Measurements from ENCODE around the gene PDE9A. TPM values are rescaled to one million over a fixed set of nuclear protein-coding genes. Genes with fewer than 3 reads are reported as not detected.
"Not testable (repeated sequence)": the region's sequence is repeated elsewhere in the genome, so short reads cannot be mapped to it uniquely, and the experiment has no call there.

PDE9A gene
- total and polyA plus RNA-seq, 2 of the 4 experiments (the other 2 are of a cell fraction) = 0.89 to 0.90 TPM

DNA sequence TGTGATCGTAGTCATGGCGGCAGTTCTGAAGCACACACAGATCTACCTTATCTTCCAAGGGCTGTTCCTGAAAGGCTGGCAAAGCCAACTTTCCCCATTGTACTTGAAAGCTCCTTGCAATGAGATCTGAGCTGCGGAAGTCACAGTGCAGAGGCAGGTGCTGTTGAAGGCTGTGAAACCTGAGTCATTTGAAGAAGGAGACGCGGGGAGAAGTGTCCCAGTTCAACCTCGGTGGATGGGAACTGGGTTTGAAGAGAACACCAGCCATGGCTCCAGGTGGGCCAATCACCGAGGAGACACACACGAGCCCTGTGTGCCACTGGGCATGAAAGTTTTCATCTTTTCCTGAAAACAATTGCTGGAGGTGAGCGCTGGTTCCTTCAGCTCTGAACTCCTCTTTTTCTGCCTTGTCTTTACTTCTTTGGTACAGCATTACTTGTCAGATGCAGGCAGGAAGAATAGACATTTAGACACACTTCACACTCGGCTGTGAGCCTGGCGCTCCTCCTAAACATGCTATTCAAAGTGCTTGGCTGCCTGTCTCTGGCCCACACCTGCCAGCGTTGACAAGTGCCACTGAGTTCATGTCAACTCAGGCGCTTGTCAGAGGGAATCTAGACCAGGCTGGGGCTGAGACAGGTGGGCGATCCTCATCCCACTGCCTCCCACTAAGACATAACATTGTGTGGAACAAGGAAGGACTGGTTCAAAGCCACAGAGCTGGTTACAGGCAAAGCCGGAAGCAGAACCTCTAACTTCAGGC, 25.7 kb upstream of the PDE9A start:
- Histone ChIP-seq H2BK120ac (ENCODE audit: low read depth, low read length) (no peak overlapping the region), H3K4me1 (ENCODE audit: control insufficient read depth, insufficient read depth, low read length) (no peaks in the 10 kb centered on the region), H3K14ac (replicated peaks; ENCODE audit: low read depth, low read length) (no peak overlapping the region), H2AFZ (replicated peaks; ENCODE audit: low read length, poor library complexity) (peak overlapping the region; percentile 19), H2BK20ac (ENCODE audit: low read depth, low read length) (no peak overlapping the region), H2BK15ac (ENCODE audit: low read depth, low read length) (no peak overlapping the region), H3K18ac (ENCODE audit: low read depth, low read length) (no peak overlapping the region), H3K27ac (ENCODE audit: insufficient read depth, low read length) (no peak overlapping the region), H4K8ac (ENCODE audit: low read depth in 2 of 2, low read length in 2 of 2) (no peak overlapping the region), H3K79me1 (ENCODE audit: low read depth in 1 of 2, low read length in 2 of 2) (no peaks in the 10 kb centered on the region), H3K36me3 (ENCODE audit: control insufficient read depth, insufficient read depth, low read length) (no peaks in the 10 kb centered on the region), H3K9me3 (ENCODE audit: control insufficient read depth, insufficient read depth, low read length) (no peaks in the 10 kb centered on the region), H4K5ac (ENCODE audit: low read depth, low read length) (no peak overlapping the region), H2BK5ac (ENCODE audit: low read depth, low read length, poor library complexity, severe bottlenecking) (no peak overlapping the region), H3K56ac (ENCODE audit: extremely low read depth, insufficient read depth, low read length) (no peak overlapping the region), H3K9me1 (ENCODE audit: insufficient read depth, low read length) (no peaks in the 10 kb centered on the region), H3K27me3 (ENCODE audit: control insufficient read depth, insufficient read depth, low read length) (peaks cover 45% of the 10 kb centered on the region), H2AK5ac (ENCODE audit: low read depth, low read length) (no peak overlapping the region), H3K9ac (ENCODE audit: low read depth, low read length) (no peak overlapping the region), H3K4me2 (ENCODE audit: low read depth, low read length) (no peak overlapping the region), H3K4ac (ENCODE audit: low read depth, low read length) (no peak overlapping the region), H4K20me1 (ENCODE audit: insufficient read depth, low read length) (no peaks in the 10 kb centered on the region), H3K4me3 (ENCODE audit: insufficient read depth, low read depth, low read length) (no peak overlapping the region), H2AK9ac (replicated peaks; ENCODE audit: low read depth, low read length, poor library complexity) (no peak overlapping the region), H4K91ac (ENCODE audit: insufficient read depth, low read depth, low read length) (no peak overlapping the region), H3K23ac (ENCODE audit: low read depth, low read length) (no peak overlapping the region)
- TF ChIP-seq NFE2L2 (IDR thresholded peaks at IDR 0.05; ENCODE audit: low read depth, low read length) (no peak), FOS (IDR thresholded peaks at IDR 0.05; ENCODE audit: low read depth, low read length) (no peak), RAD21 (IDR thresholded peaks at IDR 0.05; ENCODE audit: low read length) (no peak)
- BruUV-seq (replicated peaks) = no TSS peak
- no peak for DNase-seq
- dilution Hi-C loops (cut with HindIII; ENCODE audit: low sequenced_read_pairs, unreplicated experiment) = no loop called here
- in situ Hi-C loops (cut with MboI; ENCODE audit: low sequenced_read_pairs) = no loop called here
- POLR2A ChIA-PET (ENCODE audit: unreplicated experiment) = no interaction called here
- no peak for ATAC-seq (ENCODE audit: low read depth)
- CTCF ChIA-PET = no interaction called here
- intact Hi-C loops (cut with micrococcal nuclease) = no loop called here
- 58% methylated on average over 6 of the region's 15 CpGs; no CpG with 5 or more reads in 1 of the 2 experiments for WGBS, 2 experiments (ENCODE audit: extremely low coverage in 2 of 2, insufficient read length in 1 of 2)

- H3K9ac ChIP-seq (ENCODE audit: low read depth, low read length); H4K8ac ChIP-seq (ENCODE audit: low read depth in 2 of 2, low read length in 2 of 2); H3K9me1 ChIP-seq (ENCODE audit: insufficient read depth, low read length); H4K20me1 ChIP-seq (ENCODE audit: insufficient read depth, low read length); ATAC-seq (ENCODE audit: low read depth); H2BK20ac ChIP-seq (ENCODE audit: low read depth, low read length); H3K27ac ChIP-seq (ENCODE audit: insufficient read depth, low read length); intact Hi-C loops (cut with micrococcal nuclease); H4K91ac ChIP-seq (ENCODE audit: insufficient read depth, low read depth, low read length); H2AFZ ChIP-seq (replicated peaks; ENCODE audit: low read length, poor library complexity); H3K4me3 ChIP-seq (ENCODE audit: insufficient read depth, low read depth, low read length); H4K5ac ChIP-seq (ENCODE audit: low read depth, low read length); H3K23ac ChIP-seq (ENCODE audit: low read depth, low read length); BruUV-seq (replicated peaks); H3K14ac ChIP-seq (replicated peaks; ENCODE audit: low read depth, low read length); H2AK5ac ChIP-seq (ENCODE audit: low read depth, low read length); H2AK9ac ChIP-seq (replicated peaks; ENCODE audit: low read depth, low read length, poor library complexity); H3K4me1 ChIP-seq (ENCODE audit: control insufficient read depth, insufficient read depth, low read length); CTCF ChIA-PET; DNase-seq; dilution Hi-C loops (cut with HindIII; ENCODE audit: low sequenced_read_pairs, unreplicated experiment); POLR2A ChIA-PET (ENCODE audit: unreplicated experiment); H3K9me3 ChIP-seq (ENCODE audit: control insufficient read depth, insufficient read depth, low read length); H3K4ac ChIP-seq (ENCODE audit: low read depth, low read length); H3K79me1 ChIP-seq (ENCODE audit: low read depth in 1 of 2, low read length in 2 of 2); H2BK120ac ChIP-seq (ENCODE audit: low read depth, low read length); in situ Hi-C loops (cut with MboI; ENCODE audit: low sequenced_read_pairs); H2BK15ac ChIP-seq (ENCODE audit: low read depth, low read length); H3K36me3 ChIP-seq (ENCODE audit: control insufficient read depth, insufficient read depth, low read length); H3K56ac ChIP-seq (ENCODE audit: extremely low read depth, insufficient read depth, low read length); H3K18ac ChIP-seq (ENCODE audit: low read depth, low read length); H2BK5ac ChIP-seq (ENCODE audit: low read depth, low read length, poor library complexity, severe bottlenecking); H3K4me2 ChIP-seq (ENCODE audit: low read depth, low read length): not testable (repeated sequence)
- 58% methylated on average over 2 of the region's 2 CpGs; no CpG with 5 or more reads in 1 of the 2 experiments for WGBS, 2 experiments (ENCODE audit: extremely low coverage in 2 of 2, insufficient read length in 1 of 2)
- peaks cover 43% of the 10 kb centered on the region for H3K27me3 ChIP-seq (ENCODE audit: control insufficient read depth, insufficient read depth, low read length)
Measured at GRCh38 chr21:42628466-42629061, 24.9 kb upstream of the PDE9A start.
